ENCODE measurements around the gene MT2A.
"Not testable (repeated sequence)": the region's sequence is repeated elsewhere in the genome, so short reads cannot be mapped to it uniquely, and the experiment has no call there.

The MT2A gene

GRCh38 chr16:56608043-56608875 is at the start of gene MT2A:
TSS of gene MT2A (plus strand) at chr16:56608584. CDS start at chr16:56608656, 72 bp downstream.
- Mint-ChIP-seq H3K9me3 (no peaks in the 10 kb centered on the region), H3K27me3 (no peaks in the 10 kb centered on the region), H3K4me3 (peak within 1 kb of the TSS; percentile 92), H3K4me1 (peaks cover 52% of the 10 kb centered on the region), H3K36me3 (no peaks in the 10 kb centered on the region), H3K27ac (peak within 1 kb of the TSS; percentile 95)

- peaks cover 4% of the 10 kb centered on the region for H3K27me3 Mint-ChIP-seq
- no peak overlapping the region for H3K4me3 Mint-ChIP-seq
- no peaks in the 10 kb centered on the region for H3K9me3 Mint-ChIP-seq
- H3K4me1 Mint-ChIP-seq = no peaks in the 10 kb centered on the region
- no peaks in the 10 kb centered on the region for H3K36me3 Mint-ChIP-seq
- H3K27ac Mint-ChIP-seq = no peak overlapping the region
These were observed 49.3 kb upstream of the MT2A start for GRCh38 chr16:56559109-56559508.

GRCh38 chr16:56560447-56560846 is 47.9 kb upstream of the MT2A start:
- Mint-ChIP-seq H3K27me3 (peaks cover 2% of the 10 kb centered on the region), H3K9me3 (no peaks in the 10 kb centered on the region), H3K27ac (no peak overlapping the region), H3K36me3 (no peaks in the 10 kb centered on the region), H3K4me3 (no peak overlapping the region), H3K4me1 (no peaks in the 10 kb centered on the region)

GRCh38 chr16:56561126-56561525 is 47.3 kb upstream of the MT2A start:
- Mint-ChIP-seq H3K4me1 (no peaks in the 10 kb centered on the region), H3K4me3 (no peak overlapping the region), H3K36me3 (no peaks in the 10 kb centered on the region), H3K9me3 (no peaks in the 10 kb centered on the region), H3K27ac (no peak overlapping the region), H3K27me3 (peaks cover 2% of the 10 kb centered on the region)

GRCh38 chr16:56564793-56565477 is 43.4 kb upstream of the MT2A start, which contains the start of gene MT4:
TSS of gene MT4 (plus strand) at chr16:56565073. CDS start at chr16:56565129, 56 bp downstream.
- Mint-ChIP-seq H3K36me3 (no peaks in the 10 kb centered on the region), H3K9me3 (no peaks in the 10 kb centered on the region), H3K27me3 (peaks cover 2% of the 10 kb centered on the region), H3K4me3 (no peak within 1 kb of the TSS), H3K4me1 (no peaks in the 10 kb centered on the region), H3K27ac (peak within 1 kb of the TSS; percentile 72)

- no peak overlapping the region for H3K27ac Mint-ChIP-seq
- H3K4me1 Mint-ChIP-seq = no peaks in the 10 kb centered on the region
- no peaks in the 10 kb centered on the region for H3K9me3 Mint-ChIP-seq
- no peak overlapping the region for H3K4me3 Mint-ChIP-seq
- H3K36me3 Mint-ChIP-seq = no peaks in the 10 kb centered on the region
- no peaks in the 10 kb centered on the region for H3K27me3 Mint-ChIP-seq
These were observed 38.4 kb upstream of the MT2A start for GRCh38 chr16:56569971-56570370.

GRCh38 chr16:56571525-56571924 is 36.9 kb upstream of the MT2A start:
- H3K36me3 Mint-ChIP-seq = no peaks in the 10 kb centered on the region
- H3K27ac Mint-ChIP-seq = no peak overlapping the region
- no peak overlapping the region for H3K4me3 Mint-ChIP-seq
- no peaks in the 10 kb centered on the region for H3K27me3 Mint-ChIP-seq
- peaks cover under 1% of the 10 kb centered on the region for H3K4me1 Mint-ChIP-seq
- no peaks in the 10 kb centered on the region for H3K9me3 Mint-ChIP-seq

GRCh38 chr16:56574625-56575024 is 33.8 kb upstream of the MT2A start:
- Mint-ChIP-seq H3K9me3 (no peaks in the 10 kb centered on the region), H3K36me3 (no peaks in the 10 kb centered on the region), H3K27ac (no peak overlapping the region)

DNA sequence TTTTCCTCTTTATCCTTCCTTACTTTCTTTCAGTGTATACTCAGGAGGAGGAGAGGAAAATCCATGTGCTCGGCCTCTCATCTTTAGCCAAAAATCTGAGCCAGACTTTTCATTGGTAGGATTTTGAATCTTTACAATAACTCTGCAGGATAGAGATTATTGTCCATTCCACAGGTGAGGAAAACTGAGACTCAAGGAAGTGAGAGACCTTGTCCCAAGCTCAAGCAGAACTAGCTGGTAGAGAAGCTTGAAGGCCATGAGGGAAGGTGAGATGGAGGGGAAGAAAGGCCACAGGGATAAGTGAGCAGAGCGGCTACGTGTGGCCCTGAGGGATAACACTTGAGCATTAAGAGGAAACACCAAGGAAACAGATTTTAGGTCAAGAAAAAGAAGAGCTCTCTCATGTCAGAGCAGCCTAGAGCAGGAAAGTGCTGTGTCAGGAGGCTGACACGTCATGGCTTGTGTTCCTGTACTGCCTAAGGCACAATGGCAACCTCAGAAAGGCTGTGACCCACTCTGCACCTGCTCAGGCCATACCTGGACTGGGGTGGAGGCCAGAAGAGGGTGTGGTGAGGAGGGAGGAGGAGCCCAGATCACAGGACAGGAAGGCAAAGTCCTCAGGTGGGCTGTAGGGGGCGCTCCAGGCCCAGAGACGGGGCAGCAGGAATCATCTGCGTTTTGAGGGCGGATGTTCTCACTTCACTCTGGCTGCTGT is 31.6 kb upstream of the MT2A start:
- no peak overlapping the region for H3K4me3 Mint-ChIP-seq
- H3K36me3 Mint-ChIP-seq = no peaks in the 10 kb centered on the region
- H3K27me3 Mint-ChIP-seq = no peaks in the 10 kb centered on the region
- H3K9me3 Mint-ChIP-seq = no peaks in the 10 kb centered on the region
- peaks cover 9% of the 10 kb centered on the region for H3K4me1 Mint-ChIP-seq
- no peak overlapping the region for H3K27ac Mint-ChIP-seq

More at GRCh38 chr16:56574625-56575024, 33.8 kb upstream of the MT2A start:
- no peaks in the 10 kb centered on the region for H3K27me3 Mint-ChIP-seq
- no peak overlapping the region for H3K4me3 Mint-ChIP-seq
- H3K4me1 Mint-ChIP-seq = peaks cover 9% of the 10 kb centered on the region

DNA sequence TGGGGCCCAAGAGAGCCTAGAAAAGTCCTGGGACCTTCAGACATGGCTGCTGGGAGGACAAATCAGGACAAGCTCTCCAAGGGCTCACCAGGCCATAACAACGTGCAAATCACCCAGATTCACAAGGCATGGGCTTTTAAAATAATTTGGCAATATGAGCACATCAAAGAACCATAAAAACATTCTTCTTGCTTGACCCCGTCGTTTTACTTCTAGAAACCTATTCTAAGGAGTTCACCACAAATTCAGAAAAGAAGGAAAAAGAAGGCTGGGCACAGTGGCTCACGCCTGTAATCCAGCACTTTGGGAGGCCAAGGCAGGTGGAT is 31.1 kb upstream of the MT2A start:
- Mint-ChIP-seq H3K4me1 (peaks cover 9% of the 10 kb centered on the region), H3K4me3 (no peak overlapping the region), H3K36me3 (no peaks in the 10 kb centered on the region), H3K27me3 (no peaks in the 10 kb centered on the region), H3K9me3 (no peaks in the 10 kb centered on the region), H3K27ac (no peak overlapping the region)

- no peaks in the 10 kb centered on the region for H3K27me3 Mint-ChIP-seq
These were observed 27.9 kb upstream of the MT2A start for GRCh38 chr16:56580391-56581048.

DNA sequence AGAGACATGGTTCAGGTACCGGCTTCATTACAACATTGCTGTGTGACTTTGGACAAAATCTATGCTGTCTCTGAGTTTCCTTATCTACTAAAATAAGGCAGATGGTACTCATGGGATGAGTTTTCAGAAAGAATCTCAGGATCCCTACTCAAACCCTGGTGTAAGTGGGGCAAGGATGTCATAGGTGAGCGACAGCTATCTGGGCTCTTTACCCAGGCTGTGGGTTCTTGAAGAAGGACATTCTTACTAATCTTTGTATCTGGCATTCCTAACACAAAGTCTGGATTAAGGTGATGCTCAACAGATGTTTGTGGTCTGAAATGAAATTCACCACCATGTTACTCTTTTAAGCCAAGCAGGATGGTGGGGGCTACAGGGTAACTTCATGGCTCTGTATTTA is 25.5 kb upstream of the MT2A start:
- H3K9me3 Mint-ChIP-seq, H3K36me3 Mint-ChIP-seq, H3K27ac Mint-ChIP-seq, H3K4me3 Mint-ChIP-seq, H3K27me3 Mint-ChIP-seq, H3K4me1 Mint-ChIP-seq: not testable (repeated sequence)

More at GRCh38 chr16:56580391-56581048, 27.9 kb upstream of the MT2A start:
- Mint-ChIP-seq H3K4me3 (no peak overlapping the region), H3K9me3 (no peaks in the 10 kb centered on the region), H3K4me1 (peaks cover 9% of the 10 kb centered on the region), H3K27ac (no peak overlapping the region), H3K36me3 (no peaks in the 10 kb centered on the region)

DNA sequence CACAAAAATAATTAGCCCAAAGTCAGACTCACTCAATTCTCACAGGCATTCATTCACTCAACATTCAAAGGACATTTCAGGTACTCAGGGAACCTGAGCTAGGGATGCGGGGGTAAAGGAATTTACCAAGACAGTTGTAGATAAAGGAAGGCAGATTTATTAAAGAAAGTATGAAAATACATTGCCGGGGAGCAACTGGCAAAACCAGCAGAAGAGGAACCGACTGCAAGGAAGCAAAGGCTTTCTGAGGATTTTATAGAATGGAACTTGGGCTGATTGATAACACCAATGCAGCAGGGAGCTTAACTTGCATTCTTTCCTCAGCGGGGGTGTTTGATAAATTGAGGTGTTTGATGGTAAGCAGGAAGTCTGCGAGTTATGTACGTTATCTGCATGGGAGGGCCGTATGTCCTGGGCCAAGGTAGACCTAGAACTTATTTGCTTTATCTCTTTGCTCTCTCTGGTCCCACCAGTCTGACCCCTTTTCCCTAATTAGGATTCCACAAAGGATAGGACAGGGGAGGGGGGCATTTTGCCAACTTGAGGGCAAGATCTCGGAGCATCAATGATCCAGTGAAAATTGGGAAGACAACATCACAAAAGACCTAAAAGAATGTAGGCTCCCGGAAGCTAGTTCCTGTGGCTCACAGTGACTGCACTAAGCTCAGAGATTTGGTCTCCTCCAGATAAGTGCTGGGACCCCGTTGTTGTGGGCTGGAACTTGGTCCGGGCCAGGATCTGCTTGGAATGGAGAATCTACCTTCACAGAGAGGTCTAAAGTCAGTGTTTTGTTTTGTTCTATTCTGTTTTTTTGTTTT is 24.8 kb upstream of the MT2A start:
- H3K4me1 Mint-ChIP-seq = no peaks in the 10 kb centered on the region
- H3K27ac Mint-ChIP-seq = no peak overlapping the region
- H3K4me3 Mint-ChIP-seq = no peak overlapping the region
- no peaks in the 10 kb centered on the region for H3K9me3 Mint-ChIP-seq
- H3K27me3 Mint-ChIP-seq = peaks cover 3% of the 10 kb centered on the region
- H3K36me3 Mint-ChIP-seq = no peaks in the 10 kb centered on the region

DNA sequence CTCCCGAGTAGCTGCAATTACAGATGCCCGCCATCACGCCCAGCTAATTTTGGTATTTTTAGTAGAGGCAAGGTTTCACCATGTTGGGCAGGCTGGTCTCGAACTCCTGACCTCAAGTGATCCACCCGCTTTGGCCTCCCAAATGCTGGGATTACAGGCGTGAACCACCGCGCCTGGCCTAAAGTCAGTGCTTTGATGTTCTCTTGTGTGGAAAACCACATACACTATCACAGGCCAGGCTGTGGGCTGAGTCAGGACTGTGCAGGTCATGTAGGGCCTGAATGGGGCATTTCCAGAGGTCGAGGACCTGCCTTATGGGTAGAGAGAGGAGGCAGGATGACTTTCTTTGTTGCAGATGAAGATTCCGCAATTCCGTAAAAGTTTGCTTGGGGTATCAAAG is 24.1 kb upstream of the MT2A start:
- Mint-ChIP-seq H3K36me3 (no peaks in the 10 kb centered on the region), H3K27me3 (peaks cover 5% of the 10 kb centered on the region), H3K27ac (no peak overlapping the region), H3K4me3 (no peak overlapping the region), H3K4me1 (peaks cover 4% of the 10 kb centered on the region), H3K9me3 (no peaks in the 10 kb centered on the region)

DNA sequence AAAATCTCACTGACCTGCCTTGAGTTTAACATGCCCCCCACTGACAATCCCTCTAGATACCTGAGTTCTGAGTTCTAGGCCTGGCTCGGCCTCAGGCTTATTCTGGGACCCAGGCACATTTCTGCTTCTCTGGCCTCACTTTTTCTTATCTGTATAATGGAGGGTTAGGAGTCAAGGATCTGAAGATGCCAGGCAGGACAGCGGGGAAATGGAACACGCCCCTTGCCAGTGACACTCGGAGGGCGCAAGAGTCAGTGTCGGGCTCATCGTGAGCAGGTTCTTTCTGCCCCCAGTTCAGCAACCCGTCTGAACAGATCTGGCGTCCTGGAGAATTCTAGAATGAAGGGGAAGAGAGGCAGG is 19.6 kb upstream of the MT2A start:
- peak overlapping the region; percentile 89 for H3K4me3 Mint-ChIP-seq
- peak overlapping the region; percentile 55 for H3K27ac Mint-ChIP-seq
- H3K27me3 Mint-ChIP-seq = peaks cover 9% of the 10 kb centered on the region

More for the DNA sequence above, 19.6 kb upstream of the MT2A start:
- Mint-ChIP-seq H3K36me3 (no peaks in the 10 kb centered on the region), H3K9me3 (no peaks in the 10 kb centered on the region), H3K4me1 (peaks cover 15% of the 10 kb centered on the region)
